Measurements from ENCODE around the gene MCC.

GRCh38 chr5:113502073-113502472 is 13.8 kb upstream of the MCC start:
- TF ChIP-seq CTCF (conservative IDR thresholded peaks at IDR 0.05 in 1 of 2, IDR thresholded peaks at IDR 0.05 in 1 of 2; ENCODE audit: low read depth in 1 of 2, low read length in 2 of 2) = no peak
- no peak for TF ChIP-seq EZH2 (IDR thresholded peaks at IDR 0.05; ENCODE audit: low read length, missing control alignments)
